Uterus (tissue), 2 donors: ENCODE measurements around the gene CACNA1D.

Experiments
- POLR2A ChIP-seq, 2 donors: fragments of 450-650 bp; IDR thresholded peaks; one replicate each; pipeline ENCODE4 v1.6.1; 2016; ENCODE audit warnings: antibody characterized with exemption in 2 of 2, mild to moderate bottlenecking in 1 of 2, moderate library complexity in 1 of 2
- TF ChIP-seq, protein P1 (sequence below), 4 experiments: fragments of 200-600 bp in 2 of 4; fragments of 450-650 bp in 2 of 4; sonication (generic) in 2 of 4; IDR thresholded peaks; one replicate each; pipeline ENCODE4 v1.5.1; 2016 to 2019; ENCODE audit warnings: antibody characterized with exemption in 4 of 4, mild to moderate bottlenecking in 2 of 4, moderate library complexity in 1 of 4

DNA sequence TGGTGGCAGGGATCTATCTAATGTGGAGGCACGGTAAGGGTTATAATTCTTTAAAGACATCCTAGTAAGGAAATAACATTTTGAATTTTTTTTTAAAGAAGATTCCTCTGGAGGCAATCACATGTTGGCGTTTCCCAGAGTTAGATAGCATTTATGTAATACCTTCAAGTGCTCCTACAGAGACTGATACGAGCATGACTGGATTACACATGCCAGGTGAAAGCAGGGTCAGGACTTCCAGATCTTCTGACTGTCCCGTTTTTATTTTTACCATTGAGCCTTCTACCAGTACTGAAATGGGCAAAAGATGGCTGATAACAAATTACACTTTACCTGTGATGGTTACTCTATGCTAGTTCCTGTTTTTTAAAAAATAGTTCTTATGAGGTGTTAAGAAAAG is 365.8 kb downstream of the CACNA1D start:
- TF ChIP-seq, protein P1, sequence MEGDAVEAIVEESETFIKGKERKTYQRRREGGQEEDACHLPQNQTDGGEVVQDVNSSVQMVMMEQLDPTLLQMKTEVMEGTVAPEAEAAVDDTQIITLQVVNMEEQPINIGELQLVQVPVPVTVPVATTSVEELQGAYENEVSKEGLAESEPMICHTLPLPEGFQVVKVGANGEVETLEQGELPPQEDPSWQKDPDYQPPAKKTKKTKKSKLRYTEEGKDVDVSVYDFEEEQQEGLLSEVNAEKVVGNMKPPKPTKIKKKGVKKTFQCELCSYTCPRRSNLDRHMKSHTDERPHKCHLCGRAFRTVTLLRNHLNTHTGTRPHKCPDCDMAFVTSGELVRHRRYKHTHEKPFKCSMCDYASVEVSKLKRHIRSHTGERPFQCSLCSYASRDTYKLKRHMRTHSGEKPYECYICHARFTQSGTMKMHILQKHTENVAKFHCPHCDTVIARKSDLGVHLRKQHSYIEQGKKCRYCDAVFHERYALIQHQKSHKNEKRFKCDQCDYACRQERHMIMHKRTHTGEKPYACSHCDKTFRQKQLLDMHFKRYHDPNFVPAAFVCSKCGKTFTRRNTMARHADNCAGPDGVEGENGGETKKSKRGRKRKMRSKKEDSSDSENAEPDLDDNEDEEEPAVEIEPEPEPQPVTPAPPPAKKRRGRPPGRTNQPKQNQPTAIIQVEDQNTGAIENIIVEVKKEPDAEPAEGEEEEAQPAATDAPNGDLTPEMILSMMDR (IDR thresholded peaks at IDR 0.05), result no peak
- TF ChIP-seq POLR2A (IDR thresholded peaks at IDR 0.05), result no peak
